GM19397 (cell line): Measurements from ENCODE around the gene SHH.

ENCODE experiments used
- ATAC-seq: cut with Tn5 transposase; IDR thresholded peaks from one replicate; pipeline ENCODE4 v1.9.1; 2021; ENCODE audit warnings: mild to moderate bottlenecking, moderate library complexity; ENCODE audit not compliant: unreplicated experiment

The SHH gene

DNA sequence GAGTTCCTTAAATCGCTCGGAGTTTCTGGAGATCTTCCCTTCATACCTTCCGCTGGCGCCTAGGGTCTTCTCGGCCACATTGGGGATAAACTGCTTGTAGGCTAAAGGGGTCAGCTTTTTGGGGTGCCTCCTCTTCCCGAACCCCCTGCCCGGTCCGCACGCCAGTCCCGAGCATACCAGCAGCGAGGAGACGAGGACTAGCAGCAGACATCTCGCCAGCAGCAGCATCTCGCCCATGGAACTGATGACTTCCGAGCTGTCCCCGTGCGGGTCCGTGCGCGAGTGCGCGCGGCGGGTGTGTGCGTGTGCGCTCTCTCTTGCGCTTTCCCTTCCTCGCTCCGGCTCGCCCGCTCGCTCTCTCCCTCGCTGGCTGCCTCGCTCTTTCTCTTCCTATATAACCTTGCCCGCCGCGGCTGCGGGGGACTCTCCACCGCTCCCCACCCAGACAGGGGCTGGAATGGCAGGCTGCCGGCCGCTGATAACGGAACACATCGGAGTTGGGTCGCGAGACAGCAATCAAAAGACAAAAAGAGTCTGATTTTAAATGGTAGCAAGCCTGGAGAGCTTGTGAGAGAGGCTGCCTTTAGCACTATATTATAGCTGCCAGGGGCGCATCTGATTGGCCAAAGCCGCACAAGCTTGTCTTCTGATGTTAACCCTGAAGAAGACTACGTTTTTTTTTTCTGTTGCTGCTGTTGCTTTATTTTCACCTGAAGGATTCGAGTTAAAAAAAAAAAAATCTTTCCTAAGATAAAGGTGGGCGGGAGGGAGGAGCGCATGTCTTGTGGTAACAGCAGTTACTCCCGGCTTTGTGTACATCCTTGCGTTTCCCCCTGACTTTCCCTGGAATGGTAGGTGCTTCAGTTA, at the start of gene SHH:
Gene SHH, minus strand, starts transcription at position 569 of the 867 bp plus-strand sequence. Its CDS starts 341 bp downstream, at position 228.
- ATAC-seq = no peak

GRCh38 chr7:155861480-155861868, 49.2 kb upstream of the SHH start:
- ATAC-seq = no peak

DNA sequence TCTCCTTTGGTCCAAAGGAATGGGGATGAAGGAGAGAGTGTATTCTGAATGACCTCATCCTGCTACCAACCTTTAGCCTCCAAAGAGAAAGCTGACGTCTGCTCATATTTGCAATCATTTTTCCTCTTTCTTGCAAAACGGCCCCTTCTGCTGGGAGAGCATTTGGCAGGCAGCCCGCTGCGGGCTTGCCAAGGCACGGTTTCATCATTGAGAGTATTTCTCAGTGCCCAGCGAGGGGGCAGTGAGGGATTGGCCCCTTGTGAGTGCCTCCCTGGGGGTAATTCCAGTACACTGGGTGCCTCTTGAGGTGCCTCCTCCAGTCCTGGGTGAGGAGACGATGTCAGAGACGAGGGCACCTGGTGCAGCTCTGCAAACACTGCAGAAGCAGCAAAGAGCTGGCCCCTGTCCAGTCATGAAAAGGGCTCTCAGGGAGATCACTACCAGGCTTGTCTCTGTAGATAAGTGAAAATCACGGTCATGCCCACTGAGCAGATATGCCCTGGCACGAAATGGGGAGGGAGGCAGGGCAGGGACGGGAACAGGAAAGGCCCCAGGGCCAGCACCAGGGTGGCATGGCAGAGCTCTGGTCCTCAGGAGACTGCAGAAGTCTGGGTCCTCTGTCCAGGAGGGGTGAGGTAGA, 48.7 kb upstream of the SHH start:
- no peak for ATAC-seq

- no peak for ATAC-seq
Observed at GRCh38 chr7:155860461-155860839, 48.2 kb upstream of the SHH start.

DNA sequence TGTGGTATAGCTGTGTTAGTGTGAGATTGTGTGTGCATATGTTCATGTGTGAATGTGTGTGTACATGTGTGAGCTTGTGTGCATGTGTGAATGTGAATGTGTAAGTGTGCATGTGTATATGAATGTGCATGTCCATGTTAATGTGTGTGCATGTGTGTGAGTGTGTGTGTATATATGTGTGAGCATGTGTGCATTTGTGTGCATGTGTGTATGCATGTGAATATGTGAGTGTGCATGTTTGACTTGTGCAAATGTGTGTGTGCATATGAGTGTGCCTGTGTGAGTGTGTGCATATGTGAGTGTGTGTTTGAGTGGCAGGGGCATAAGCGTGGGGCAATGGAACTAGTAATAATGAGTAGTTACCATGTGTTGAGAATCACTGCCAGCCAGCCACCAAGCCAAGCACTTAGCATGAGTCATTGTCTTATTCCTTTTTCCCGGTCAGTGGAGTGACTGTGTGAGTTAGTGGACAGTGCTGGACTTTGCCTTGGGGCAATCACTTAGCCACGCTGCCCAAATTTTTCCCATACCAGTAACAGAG, 46.3 kb upstream of the SHH start:
- ATAC-seq = no peak

DNA sequence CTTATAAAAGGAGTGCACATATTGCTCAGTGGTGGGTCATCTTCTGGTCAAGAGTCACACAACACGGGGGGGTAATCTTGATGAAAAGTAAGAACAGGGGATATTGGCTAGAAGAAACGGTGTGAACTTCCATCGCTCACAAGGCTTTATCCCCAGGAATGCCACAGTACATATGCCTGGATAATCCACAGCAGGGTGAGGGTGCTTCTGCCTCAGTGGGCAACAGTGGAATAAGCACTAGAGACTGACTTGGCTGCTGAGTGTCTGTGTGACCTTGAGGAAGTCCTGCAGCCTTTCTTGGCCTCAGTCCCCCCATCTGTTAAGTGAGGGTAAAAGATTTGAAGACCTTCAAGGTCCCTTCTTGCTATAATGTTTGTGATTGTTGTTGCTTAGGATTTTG, 44.9 kb upstream of the SHH start:
- no peak for ATAC-seq

DNA sequence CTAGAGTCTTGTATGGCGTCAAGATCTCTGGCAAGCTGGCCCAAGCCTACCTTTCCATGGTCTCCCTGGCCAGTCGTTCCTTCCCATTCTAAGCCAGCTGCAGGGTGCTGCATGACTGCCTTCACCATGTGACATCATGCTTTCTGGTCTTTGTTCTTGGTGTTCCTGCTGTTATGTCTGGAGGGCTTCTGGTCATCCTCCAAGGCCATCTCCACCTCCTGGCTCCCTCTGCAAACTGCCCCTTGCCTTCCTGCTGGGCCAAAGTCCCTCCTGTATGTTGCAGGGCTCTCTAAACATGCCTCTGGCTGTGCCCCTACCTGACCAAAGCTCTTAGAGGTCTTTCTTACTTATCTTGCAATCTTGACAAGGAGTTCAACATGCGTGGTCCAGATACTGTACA, 44.4 kb upstream of the SHH start:
- no peak for ATAC-seq

DNA sequence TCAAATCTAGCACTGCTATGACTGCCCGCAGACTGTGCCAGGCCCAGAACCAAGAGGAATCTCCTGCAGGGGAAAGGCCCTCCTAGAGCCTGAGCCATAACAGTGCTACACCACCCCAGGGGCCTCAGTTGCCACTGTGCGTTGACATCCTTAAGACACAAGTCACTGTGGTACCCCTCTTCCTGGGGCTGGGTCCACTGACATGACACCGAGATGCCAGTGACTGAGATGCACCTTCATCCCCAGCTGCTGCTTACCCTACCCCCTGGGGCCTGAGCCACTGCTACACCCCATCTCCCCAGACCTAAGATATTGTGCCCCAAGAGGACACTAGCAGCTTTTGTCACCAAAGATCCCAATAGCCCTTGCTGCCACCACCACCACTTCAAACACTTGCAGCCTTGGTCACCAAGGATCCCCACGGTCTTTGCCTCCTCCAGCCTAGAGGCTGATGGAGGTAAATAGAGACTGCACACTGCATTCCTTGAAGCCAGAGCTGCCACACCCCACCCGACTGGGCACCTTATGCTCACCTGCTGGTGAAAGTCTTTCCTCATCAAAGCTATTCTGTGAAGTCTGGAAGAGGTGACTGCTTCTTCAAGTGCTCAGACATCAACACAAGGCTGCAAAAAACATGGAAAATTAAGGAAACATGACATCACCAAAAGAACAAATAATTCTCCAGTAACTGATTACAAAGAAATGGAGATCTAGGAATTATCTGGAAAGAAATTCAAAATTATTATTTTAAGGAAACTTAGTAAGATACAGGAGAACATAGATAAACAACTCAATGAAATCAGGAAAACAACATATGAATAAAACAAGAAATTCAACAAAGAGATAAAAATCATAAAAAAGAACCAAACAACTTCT, 40.4 kb upstream of the SHH start:
- ATAC-seq = no peak

GRCh38 chr7:155851892-155852291, 39.6 kb upstream of the SHH start:
- ATAC-seq = no peak

DNA sequence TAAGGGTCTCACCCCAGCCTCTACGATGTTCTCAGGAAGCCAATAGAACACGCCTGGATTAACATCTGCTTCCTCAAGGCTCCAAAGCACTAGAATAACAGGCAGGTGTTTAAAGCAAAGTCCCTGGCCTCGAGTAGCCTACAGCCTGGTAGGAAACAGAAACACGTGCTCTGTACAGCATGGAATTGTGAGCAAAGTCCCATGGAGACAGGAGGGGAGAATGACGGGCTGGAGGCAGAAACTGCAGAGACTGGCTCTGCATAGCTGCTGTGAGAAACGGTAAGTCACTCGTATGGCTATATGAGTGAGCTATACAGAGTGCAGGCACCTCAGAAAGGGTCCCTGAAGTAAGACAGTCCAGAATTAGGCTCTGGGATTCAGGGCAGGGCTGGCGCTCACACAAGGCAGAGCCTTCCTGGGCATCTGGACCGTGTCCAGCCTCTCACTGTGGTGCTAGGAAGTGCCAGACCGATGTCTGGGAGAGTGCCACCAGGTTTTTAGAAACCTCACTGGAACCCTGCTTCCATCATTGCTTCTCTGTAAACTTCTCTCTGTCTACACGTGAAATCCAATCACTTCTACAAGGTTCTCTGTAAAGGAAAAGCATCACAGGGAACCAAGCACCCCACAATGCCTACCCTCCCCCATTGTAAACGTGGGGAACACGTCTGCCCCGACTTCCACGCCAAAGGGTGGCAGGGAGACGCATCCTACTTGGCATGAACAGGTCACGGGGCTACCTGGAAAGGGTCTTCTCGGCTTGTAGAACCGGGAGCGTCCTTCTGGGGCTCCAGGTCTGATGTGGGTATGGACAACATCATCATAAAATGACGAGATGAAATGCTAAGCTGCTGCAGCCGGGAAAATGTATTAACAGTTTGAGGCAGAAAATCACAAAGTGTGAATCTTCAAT, 38.8 kb upstream of the SHH start:
- no peak for ATAC-seq

GRCh38 chr7:155850001-155850436, 37.8 kb upstream of the SHH start:
- no peak for ATAC-seq

GRCh38 chr7:155848691-155849669, 36.7 kb upstream of the SHH start:
- no peak for ATAC-seq

DNA sequence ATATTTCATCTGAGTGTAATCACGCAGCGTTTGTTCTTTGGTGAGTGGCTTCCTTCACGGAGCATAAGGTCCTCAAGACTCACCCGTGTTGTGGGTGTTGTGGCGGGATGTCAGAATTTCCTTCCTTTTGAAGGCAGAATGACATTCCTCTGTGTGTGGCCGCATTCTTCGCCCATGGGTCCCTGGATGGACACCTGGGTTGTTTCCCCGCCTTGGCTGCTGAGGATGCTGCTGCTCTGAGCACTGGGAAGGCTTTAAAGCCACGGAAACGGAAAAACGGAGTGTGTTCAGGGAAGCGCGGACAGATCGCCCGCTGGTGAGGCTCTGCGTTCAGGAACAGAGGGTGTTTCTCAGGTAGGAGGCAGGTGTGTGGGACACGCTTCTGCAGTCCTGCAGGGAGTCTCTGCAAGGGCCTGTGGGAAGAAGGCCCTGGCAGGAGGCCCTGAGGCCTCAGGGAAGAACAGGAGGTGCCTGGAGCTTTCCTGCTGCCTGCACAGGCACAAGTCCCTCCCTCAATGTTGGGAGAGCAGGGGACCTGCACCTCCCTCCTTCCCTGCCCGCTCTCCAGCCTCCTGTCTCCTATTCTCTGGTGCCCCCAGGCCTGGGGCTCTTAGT, 35.7 kb upstream of the SHH start:
- ATAC-seq = no peak

DNA sequence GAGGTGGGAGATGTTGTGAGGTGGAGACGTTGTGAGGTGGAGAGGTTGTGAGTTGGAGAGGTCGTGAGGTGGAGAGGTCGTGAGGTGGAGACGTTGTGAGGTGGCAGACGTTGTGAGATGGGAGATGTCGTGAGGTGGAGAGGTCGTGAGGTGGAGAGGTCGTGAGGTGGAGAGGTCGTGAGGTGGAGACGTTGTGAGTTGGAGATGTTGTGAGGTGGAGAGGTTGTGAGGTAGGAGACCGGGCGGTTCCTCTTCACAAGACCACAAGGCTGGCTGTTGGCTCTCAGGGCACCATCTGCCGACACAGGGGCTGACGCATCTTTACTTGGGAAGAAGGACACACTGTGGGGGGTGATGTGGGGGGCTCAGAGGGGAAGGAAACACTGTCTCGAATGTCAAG, 34.7 kb upstream of the SHH start:
- no peak for ATAC-seq

DNA sequence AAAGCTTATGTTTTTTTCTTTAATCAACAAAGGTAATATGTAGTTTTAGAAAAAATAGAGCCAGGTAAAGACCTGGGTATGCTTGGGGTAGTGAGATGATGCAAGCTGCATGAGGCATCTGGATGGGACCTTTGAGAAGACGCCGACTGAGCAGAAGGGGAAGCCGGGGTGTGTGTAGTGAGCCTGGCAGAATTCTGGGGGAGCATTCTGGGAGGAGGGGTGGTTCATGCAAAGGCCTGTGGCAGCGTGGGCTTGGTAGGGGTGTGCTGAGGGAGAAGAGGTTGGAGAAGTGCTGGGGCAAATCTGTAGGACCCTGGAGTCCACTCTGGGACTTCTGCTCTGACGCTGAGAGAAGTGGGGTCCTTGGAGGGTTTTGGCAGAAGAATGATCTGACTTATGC, 33.9 kb upstream of the SHH start:
- no peak for ATAC-seq

GRCh38 chr7:155845226-155845625, 33.0 kb upstream of the SHH start:
- no peak for ATAC-seq

- no peak for ATAC-seq
Observed at GRCh38 chr7:155844526-155844925, 32.3 kb upstream of the SHH start.

DNA sequence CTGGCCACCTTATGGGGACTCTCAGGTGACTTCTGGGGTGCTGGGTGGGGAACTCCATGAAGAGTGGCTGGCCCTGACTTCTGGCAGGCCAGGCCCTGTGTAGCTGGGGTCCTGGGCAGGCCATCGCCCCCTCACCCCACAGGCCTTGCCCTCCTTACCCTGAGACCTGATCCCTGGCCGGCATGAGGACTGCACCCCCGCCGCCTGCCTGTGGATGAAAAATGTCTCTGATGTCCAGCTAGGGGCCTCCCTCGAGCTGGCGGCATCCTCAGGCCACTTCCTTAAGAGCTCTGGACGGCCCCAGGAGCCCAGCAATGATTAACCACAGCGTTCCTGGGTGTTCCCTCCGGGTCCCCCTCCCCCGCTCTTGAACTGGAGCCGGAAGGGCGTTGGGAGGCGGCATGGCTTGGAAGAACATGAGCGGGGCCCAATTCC, 31.8 kb upstream of the SHH start:
- no peak for ATAC-seq
